HG03097 (cell line): ENCODE measurements around the gene BBS9.
"Not testable (repeated sequence)": the region's sequence is repeated elsewhere in the genome, so short reads cannot be mapped to it uniquely, and the experiment has no call there.

Experiments used
- ATAC-seq: cut with Tn5 transposase; IDR thresholded peaks from one replicate; pipeline ENCODE4 v1.9.1; 2021; ENCODE audit not compliant: unreplicated experiment, low FRiP score

Gene BBS9

DNA sequence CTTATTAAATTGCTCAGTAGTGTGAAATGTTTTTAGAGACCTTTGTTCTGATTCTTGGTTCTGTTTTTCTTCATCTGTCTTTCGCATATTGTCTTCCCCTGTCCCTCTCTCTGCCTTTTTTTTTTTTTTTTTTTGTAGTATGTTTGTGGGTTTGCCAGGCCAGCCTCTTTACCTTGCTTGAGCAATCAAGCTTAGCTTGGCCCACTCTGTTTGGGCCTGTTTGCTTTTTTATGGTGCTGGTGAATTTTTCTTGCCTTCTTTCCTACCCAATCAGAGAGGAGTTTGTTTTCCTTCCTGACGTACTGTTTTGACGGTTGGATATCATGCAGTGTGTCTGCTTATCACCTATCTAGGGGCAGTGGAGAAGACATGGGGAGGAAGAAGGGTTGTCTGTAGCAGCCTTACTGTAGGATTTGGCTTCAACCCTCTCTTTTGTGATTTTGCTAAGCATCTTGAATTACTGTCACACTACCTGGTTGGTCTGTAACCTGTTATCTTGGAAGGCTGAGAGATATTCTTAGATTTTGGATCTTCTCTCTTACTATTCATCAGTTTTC is 64.0 kb downstream of the BBS9 start:
- no peak for ATAC-seq

DNA sequence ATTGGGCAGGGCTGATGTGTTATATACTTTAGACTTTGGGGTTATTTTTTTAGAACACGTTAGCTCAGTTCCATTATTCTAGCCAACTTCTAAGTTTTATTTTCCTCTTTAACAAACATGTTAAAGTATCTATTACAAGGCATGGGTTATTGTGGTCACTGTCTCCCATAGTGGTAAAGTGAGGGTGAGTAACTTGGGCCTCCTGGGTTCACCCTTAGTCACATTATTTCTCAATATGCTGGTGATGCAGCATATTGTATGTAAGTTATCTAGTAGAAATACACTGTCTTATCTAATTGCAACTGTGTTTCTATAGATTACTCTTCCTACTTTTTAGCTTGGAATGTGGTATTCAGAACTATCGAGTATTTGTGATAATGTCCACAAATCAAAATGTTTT is 65.9 kb downstream of the BBS9 start:
- ATAC-seq = no peak

DNA sequence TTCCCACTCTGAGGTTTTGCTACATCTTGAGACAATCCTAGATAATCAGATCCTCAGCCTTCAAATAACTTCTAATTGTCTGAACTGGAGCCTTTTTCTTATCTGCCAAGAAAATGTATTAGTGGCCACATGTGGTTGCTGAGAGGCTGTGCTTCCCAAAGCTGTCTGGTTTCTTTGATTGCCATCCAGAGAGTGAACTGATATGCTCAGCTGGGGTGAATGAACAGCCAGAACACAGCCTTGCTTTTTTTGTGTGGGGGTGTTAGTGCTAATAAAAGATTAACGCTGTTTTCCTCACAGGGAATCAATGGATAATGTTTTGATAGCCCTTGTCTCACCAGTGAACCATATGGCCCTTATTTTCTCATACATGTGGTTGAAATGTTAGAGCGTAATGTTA is 66.9 kb downstream of the BBS9 start:
- no peak for ATAC-seq

DNA sequence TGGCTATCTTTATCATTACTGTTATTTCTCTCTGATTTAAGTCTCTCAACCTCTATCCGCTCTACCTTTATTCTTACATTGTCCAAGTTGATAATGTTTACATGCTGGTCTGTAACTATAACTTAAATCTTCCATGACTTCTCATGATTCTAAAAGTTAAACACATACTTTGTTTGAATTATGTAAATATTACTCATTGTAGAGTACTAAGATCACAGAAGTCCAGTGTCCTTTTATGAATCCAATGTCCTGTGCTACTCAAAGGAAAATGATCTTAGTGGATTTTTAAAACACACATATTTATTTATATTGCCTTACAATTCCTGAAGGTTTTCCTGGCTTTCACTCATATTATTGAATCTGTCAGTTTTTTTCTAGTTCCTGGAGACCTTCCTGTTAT is 70.9 kb downstream of the BBS9 start:
- no peak for ATAC-seq

DNA sequence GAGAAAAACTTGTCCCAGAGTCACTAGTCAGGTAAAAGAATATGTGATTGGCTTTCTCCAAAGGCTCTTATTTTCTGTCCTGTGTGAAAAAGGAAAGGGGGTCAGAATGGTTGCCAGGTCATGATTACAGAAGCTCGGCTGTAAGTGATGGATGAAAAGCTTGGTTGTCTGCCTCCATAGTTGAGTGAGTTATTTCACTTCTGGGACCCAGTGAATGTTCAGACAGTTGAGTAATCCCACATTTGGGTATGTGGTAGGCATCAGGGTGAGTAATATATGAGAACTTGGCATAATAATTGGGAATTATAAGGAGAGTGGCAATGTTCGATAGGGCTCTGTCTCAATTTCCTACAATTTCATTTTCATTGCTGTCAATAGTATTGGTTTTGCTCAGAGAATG is 72.5 kb downstream of the BBS9 start:
- ATAC-seq = no peak

DNA sequence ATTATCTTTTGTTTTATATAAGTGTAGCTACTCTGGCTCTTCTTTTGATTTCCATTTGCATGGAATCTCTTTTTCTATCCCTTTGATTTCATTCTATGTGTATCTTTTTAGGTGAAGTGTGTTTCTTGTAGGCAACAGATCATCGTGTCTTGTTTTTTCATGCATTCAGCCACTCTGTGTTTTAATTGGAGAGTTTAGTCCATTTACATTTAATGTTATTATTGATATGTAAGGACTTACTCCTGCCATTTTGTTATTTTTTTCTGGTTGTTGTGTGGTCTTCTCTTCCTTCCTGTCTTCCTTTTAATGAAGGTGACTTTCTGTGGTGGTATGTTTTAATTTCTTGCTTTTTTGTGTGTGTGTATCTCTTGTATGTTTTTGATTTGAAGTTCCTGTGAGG is 81.6 kb downstream of the BBS9 start:
- ATAC-seq = no peak

DNA sequence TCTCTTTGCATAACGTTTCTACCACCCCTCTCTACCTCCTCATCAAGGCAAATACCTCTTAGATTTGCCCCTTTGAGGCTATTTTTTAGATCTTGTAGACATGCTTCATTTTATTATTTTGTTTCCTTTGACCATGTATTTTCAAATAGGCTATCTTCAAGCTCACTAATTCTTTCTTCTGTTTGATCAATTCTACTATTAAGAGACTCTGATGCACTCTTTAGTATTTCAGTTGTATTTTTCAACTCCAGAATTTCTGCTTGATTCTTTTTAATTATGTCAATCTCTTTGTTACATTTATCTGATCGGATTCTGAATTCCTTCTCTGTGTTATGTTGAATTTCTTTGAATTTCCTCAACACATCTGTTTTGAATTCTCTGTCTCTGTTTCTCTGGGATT is 82.8 kb downstream of the BBS9 start:
- no peak for ATAC-seq

DNA sequence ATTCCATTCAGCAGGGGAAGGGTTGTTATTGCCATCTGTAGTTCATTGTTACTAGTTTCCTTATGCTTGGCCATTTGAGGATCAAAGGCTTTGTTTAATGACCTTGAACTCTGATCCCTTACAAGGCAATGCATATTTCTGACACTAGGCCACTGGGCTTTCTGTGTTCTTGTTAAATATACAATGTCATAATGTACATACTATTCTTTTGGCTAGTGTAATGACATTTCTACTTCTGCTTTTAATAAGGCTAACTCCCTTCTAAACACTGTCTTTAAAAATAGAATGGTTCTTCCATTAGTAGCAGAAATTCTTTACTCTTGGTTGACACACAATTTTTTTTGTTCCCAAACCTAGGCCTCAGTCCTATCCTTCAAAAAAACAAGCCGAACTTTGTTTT is 86.6 kb downstream of the BBS9 start:
- no peak for ATAC-seq

DNA sequence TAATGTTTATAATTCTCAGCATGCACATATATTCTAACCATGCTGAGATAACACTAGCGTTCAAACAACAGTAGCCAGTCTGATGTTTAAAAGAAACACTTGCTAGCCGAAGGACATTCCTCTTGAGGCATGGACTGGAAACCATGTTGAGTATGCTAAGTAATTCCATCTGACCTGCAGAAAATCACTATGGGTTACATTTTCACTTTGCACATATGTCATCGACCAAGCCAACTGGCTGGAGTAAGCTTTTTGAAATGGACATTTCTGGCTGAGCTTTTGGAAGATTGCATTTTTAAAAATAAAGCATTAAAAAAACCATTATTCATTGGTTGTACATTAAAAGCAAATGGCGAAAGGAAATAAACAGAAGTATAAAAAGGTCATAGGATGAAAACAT is 88.2 kb downstream of the BBS9 start:
- ATAC-seq = no peak

DNA sequence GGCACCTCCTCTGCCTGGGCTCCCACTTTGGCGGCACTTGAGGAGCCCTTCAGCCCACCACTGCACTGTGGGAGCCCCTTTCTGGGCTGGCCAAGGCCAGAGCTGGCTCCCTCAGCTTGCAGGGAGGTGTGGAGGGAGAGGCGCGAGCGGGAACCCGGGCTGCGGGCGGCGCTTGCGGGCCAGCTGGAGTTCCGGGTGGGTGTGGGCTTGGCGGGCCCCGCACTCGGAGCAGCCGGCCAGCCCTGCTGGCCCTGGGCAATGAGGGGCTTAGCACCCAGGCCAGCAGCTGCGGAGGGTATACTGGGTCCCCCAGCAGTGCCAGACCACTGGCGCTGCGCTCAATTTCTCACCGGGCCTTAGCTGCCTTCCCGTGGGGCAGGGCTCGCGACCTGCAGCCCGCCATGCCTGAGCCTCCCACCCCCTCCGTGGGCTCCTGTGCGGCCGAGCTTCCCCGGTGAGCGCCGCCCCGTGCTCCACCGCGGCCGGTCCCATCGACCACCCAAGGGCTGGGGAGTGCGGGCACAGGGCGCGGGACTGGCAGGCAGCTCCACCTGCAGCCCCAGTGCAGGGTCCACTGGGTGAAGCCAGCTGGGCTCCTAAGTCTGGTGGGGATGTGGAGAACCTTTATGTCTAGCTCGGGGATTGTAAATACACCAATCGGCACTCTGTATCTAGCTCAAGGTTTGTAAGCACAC is 89.6 kb downstream of the BBS9 start:
- ATAC-seq = not testable (repeated sequence)

DNA sequence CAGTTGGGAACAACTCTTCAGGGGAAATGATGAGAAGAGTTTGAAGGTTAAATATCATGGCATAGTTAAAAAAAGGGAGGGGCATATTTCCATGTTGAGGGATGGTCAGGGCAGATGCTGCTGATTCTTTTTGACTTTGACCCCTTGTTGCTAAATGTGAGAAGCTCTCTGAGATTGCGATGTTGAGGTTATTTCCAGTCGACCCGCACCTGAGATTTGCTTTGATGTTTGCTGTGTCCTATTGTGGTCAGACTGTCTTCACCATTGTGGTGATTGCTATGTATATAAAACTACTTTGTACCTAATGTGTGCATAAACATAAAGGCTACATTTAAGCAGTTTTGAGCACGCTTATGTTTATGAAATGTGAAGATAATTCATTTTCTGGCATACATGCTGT is 90.9 kb downstream of the BBS9 start:
- no peak for ATAC-seq

DNA sequence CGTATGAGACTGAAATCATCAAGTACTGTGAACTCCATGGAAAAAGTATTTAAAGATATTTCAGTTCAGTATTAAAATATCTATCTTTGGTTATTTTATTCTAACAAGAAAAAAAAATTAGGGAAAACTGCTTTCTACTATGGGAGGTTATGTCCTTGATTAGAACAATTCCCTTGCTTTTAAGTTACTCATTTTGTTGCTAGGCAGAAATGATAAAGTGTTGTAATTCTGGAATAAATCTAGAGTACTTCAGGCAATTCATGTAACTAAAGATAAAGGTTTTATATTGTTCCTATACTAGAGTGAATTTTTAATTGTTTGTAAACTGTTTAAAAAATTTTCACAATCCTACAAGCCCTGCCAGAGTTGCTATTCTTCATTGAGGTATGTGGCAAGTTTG is 92.0 kb downstream of the BBS9 start:
- ATAC-seq = no peak

DNA sequence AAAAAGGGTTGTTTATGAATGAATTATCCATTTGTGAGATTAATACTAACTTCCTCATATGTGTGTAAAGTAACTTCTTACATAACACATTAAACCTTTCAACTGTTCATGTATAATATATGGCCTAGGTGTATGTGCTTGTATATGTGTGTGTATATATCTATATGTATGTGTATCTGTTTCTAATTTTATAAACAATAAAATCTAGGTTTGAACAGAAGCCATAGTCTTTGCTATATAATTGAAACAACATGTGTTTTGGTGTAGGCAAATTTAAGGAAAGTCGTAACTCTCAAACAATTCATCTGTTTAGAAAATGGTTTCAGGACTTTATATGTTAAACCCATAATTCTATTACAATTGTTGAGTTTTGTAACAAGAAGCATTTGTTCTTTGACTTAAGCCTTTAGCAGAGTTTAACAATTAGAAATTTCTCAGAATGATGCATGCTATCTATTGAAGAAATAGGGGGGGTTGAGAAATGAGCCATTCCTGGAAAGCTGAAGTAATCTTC is 103.3 kb downstream of the BBS9 start:
- ATAC-seq = no peak

DNA sequence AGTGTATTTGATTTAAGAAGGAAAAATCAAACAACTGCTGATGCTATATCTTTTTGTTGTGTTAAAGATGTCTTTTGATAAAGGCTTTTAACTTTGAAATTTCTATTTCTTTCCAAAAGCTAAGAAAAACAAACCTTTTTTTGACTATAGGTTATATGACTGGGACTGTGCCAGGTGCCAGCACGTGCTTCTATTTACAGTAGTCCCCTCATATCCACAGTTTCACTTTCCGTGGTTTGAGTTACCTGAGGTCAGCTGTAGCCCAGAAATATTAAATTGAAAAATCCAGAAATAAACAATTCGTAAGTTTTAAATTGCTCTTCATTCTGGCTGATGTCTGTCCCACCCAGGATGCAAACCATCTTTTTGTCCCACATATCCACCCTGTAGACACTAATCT is 104.3 kb downstream of the BBS9 start:
- ATAC-seq = no peak

DNA sequence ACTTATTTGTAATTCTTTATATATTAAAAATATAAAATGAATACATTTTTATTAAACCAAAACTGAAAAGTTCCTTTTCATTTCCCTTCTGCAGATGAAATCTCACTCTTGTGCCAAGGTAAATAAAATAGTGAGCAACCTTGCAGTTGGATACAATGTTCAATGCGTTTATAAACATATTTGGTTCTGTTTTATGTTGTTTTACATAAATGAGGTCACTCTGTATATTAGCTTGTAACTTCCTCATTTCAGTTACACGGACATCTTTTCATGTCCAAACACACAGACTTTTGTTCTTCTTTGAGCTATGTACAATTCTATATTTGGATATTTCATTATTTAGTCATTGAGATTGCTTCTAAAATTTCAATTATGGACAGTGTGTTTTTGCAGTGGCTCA is 107.7 kb downstream of the BBS9 start:
- ATAC-seq = no peak

DNA sequence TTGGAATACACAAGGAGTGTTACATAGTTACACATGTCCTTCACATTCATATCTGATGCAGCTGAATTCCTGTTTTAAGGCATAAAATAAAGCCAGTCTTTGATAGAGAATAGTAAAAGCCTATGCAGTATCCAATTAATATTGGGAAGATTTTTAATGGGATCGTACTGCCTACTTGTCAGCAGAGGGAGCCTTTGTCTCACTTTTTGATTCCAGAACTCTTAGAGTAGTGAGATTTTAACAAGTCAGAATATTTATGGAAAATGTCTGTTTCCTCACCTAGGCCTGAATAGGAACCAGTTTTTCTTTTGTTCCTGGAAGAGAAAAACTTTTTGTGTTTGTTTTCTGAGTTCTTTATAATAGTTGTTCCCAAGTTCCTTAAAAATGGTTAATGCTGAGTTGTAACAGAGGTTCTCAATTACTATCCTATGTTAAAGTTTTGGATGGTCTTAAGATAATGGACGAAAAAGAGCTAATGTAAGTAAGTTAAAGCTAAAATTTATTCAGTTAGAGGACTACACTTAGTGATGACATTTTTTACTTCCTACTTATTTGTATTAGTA is 114.0 kb downstream of the BBS9 start:
- no peak for ATAC-seq

DNA sequence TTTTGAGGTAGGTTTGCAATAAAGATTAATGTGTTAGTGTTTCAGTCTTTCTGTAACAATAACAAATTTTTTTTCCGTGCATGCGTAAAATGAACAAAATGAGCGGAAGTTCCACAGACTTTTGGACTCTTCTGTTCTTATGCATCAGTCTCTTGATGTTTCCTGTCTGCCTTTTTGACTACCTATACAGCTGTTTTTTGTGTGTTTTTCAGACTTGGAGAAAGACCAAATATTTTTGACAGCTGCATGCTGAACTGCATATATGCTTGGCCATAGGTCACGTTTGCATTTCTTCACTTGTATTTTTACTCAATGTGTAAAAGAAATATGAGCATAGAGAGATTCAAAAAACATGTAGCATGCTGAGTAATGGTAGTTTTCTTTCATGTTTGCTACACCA is 119.3 kb downstream of the BBS9 start:
- no peak for ATAC-seq

DNA sequence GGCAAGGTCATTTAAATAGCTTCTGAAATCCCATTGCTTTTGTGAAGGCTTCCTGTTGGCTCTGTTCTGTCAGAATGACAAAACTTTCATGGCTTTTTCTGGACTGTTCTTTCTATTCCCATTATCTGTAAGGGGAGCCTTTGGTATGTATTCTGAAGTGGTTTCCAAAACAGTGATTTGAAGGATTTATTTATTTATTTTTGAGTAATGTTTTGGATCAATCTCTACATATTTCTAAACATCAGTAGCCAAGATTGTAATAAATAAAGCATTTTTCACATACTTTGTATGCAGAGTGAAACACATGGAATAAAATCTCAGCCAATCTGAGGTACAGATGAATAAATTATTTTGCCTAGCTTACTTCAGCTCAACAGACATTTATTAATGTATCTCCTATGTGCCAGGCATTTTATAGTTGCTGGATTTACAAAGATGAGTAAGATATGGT is 121.1 kb downstream of the BBS9 start:
- no peak for ATAC-seq

DNA sequence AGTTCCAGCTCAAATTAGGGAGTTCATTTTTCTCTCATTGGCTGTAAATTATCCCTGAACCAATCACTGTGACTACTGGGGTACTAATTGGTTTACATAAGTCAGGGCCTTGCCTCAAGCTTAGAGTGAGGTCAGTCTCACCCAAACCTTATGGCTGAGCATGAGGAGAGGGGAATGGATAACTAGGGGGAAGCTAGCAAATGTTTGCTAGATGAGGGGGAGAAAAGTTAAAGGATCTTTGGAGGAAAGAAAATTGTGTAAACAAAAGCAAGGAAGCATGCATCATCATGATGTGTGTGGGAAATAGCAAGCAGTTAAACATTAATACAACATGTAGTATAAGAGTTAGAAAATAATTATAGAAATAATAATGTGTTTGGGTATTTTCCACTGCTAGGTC is 121.9 kb downstream of the BBS9 start:
- ATAC-seq = no peak

DNA sequence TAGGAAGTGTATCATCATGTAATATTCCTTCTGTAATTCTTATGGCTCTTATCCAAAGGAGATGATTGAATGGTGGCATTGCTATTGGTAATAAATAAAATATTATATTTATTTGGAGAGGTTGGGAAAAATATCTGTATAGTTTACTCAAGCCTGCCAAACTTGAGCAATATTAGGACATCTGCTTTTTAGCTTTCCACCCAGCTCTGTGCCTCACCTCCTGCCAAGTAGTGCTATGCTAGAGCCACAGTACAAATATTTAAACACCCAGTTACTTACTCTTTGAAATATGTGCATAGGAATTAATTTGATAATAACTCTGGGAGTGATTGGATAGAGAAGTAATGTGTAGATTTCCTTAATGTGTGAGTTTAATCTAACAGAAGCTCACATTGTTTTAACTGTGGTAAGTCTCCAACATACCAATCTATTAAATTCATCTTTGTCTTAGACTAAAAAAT is 129.2 kb downstream of the BBS9 start:
- ATAC-seq = no peak

DNA sequence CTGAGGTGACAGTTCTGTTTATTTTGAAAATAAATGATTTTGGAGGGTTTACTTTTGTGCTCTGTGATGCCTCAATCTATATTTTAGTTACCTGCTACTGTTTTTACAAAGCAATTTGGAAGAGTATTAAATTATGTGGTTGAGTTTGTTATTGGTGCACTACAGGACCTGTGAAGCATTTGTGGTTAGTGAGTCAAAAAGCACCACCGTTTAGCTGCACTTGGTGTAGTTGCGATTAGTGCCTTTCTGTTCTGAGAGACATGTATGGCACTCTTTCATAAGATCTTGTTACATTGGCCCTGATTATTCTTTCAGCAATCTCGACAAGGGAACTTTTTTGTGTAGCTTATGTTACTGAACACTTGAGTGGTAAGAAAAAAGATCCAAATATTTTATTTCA is 132.2 kb downstream of the BBS9 start:
- ATAC-seq = no peak

DNA sequence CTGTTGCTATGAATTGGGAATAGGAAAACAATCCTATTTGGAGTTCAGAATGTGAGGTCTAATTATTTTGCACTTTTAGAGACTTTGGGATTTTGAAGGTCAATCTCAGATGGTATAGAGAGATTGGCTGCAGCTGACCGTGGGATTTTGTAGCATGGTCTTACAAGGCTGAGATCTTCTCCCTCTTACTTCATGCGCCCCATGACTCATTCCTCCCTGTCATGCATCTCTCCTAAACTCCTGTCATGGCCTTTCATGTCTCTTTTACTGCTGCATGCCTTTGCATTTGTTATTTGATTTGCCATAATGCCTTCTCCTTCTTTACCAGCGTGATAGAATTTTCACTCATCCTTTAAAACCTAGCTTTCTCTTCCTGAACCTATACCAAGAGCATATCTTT is 133.1 kb downstream of the BBS9 start:
- ATAC-seq = no peak
